PFSK-1 (cell line): ENCODE data around the gene PRRC2B.

Source experiments
- POLR2AphosphoS5 ChIP-seq: IDR thresholded peaks from 2 replicates; pipeline ENCODE4 v1.6.1; 2012; ENCODE audit warnings: low read depth, mild to moderate bottlenecking, control low read depth, low read length, moderate library complexity
- SIN3A ChIP-seq: IDR thresholded peaks from 2 replicates; pipeline ENCODE4 v1.6.1; 2012; ENCODE audit warnings: mild to moderate bottlenecking, low read length, moderate library complexity, borderline replicate concordance; ENCODE audit not compliant: insufficient read depth
- TAF1 ChIP-seq: IDR thresholded peaks from 2 replicates; pipeline ENCODE4 v1.6.1; 2012; ENCODE audit warnings: low read length, control low read depth, borderline replicate concordance; ENCODE audit not compliant: insufficient read depth
- TF ChIP-seq, protein P1 (sequence below), 2 experiments: IDR thresholded peaks; 2 replicates each; pipeline versions ENCODE4 v1.6.1 to v1.8.0; 2011 to 2012; ENCODE audit warnings: low read depth in 2 of 2, low read length in 2 of 2, control low read depth in 1 of 2, inconsistent platforms in 1 of 2, mild to moderate bottlenecking in 1 of 2, moderate library complexity in 1 of 2; ENCODE audit not compliant: insufficient read depth in 1 of 2

DNA sequence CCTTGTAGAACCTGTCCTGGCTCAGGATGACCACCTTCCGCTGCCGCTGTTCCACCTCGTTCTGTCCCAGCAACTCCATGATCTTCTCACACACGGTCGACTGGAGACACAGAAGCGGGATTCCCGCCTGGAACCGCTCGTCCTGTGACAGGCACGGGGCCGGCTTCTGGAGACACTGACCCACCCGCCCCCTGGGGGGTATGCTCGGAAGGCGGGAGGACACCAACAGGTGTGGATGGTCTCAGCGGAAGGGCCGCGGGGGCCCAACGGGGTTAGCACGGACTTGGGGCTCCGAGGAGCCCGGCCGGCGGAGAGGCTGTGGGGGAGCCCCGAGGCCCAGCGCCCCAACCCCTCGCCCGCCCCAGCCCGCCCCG is 136.6 kb downstream of the PRRC2B start:
- TF ChIP-seq POLR2AphosphoS5 (no peak), TAF1 (no peak), SIN3A (no peak)
- TF ChIP-seq, protein P1, sequence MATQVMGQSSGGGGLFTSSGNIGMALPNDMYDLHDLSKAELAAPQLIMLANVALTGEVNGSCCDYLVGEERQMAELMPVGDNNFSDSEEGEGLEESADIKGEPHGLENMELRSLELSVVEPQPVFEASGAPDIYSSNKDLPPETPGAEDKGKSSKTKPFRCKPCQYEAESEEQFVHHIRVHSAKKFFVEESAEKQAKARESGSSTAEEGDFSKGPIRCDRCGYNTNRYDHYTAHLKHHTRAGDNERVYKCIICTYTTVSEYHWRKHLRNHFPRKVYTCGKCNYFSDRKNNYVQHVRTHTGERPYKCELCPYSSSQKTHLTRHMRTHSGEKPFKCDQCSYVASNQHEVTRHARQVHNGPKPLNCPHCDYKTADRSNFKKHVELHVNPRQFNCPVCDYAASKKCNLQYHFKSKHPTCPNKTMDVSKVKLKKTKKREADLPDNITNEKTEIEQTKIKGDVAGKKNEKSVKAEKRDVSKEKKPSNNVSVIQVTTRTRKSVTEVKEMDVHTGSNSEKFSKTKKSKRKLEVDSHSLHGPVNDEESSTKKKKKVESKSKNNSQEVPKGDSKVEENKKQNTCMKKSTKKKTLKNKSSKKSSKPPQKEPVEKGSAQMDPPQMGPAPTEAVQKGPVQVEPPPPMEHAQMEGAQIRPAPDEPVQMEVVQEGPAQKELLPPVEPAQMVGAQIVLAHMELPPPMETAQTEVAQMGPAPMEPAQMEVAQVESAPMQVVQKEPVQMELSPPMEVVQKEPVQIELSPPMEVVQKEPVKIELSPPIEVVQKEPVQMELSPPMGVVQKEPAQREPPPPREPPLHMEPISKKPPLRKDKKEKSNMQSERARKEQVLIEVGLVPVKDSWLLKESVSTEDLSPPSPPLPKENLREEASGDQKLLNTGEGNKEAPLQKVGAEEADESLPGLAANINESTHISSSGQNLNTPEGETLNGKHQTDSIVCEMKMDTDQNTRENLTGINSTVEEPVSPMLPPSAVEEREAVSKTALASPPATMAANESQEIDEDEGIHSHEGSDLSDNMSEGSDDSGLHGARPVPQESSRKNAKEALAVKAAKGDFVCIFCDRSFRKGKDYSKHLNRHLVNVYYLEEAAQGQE (IDR thresholded peaks at IDR 0.05; ENCODE audit: insufficient read depth in 1 of 2, low read depth in 2 of 2, low read length in 2 of 2) = no peak
